ENCODE measurements around the gene PDCL2. TPM values are rescaled to one million over a fixed set of nuclear protein-coding genes. Genes with fewer than 3 reads are reported as not detected.

The PDCL2 gene
- polyA plus RNA-seq, 3 donors: not detected

DNA sequence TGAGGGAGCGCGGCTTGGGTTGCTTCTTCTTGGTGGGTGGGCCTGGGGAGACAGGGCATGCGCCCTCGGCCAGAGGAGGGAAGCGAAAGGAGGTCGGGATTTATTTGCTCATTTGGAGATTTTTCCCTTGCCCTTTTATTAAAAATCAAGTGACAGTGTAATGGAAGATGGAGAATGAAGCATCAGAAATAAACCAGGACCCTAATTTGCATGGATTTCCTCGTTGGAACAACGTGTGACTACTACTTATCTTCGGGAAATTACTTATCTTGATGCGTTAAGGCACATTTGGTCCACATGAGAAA, 44.6 kb downstream of the PDCL2 start:
- TF ChIP-seq, protein P1, sequence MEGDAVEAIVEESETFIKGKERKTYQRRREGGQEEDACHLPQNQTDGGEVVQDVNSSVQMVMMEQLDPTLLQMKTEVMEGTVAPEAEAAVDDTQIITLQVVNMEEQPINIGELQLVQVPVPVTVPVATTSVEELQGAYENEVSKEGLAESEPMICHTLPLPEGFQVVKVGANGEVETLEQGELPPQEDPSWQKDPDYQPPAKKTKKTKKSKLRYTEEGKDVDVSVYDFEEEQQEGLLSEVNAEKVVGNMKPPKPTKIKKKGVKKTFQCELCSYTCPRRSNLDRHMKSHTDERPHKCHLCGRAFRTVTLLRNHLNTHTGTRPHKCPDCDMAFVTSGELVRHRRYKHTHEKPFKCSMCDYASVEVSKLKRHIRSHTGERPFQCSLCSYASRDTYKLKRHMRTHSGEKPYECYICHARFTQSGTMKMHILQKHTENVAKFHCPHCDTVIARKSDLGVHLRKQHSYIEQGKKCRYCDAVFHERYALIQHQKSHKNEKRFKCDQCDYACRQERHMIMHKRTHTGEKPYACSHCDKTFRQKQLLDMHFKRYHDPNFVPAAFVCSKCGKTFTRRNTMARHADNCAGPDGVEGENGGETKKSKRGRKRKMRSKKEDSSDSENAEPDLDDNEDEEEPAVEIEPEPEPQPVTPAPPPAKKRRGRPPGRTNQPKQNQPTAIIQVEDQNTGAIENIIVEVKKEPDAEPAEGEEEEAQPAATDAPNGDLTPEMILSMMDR (IDR thresholded peaks at IDR 0.05): no peak
- H3K27me3 ChIP-seq (ENCODE audit: control insufficient read depth in 2 of 2, insufficient read depth in 2 of 2, low read length in 2 of 2): peaks cover 3 to 9% of the 10 kb centered on the region in 2 donors
- intact Hi-C loops (cut with micrococcal nuclease): loop anchor here (5.0 kb wide), 2 partner anchors 150 to 305 kb away; partner anchors contain the start of genes EXOC1 (in 2 of the 2) and TMEM165 (in 2 of the 2)
- peaks cover 12% of the 10 kb centered on the region for H4K20me1 ChIP-seq (ENCODE audit: insufficient read depth, low read length)
- H3K4me1 Mint-ChIP-seq: peaks cover 17% of the 10 kb centered on the region
- peaks cover 8 to 25% (median 22%) of the 10 kb centered on the region in 3 donors for H3K27me3 Mint-ChIP-seq (ENCODE audit: low read depth in 3 of 3)
- peaks cover 4 to 8% (median 6%) of the 10 kb centered on the region in 7 donors for H3K9me3 Mint-ChIP-seq
- H3K4me2 ChIP-seq (replicated peaks; ENCODE audit: extremely low read depth, low read length, poor library complexity, severe bottlenecking): peak overlapping the region; percentile 91
- peak overlapping the region; percentile 82 for H3K9ac ChIP-seq (ENCODE audit: insufficient read depth, low read length, poor library complexity, severe bottlenecking)
- DNase-seq: no peak
- peak overlapping the region; percentile 98 for H2AFZ ChIP-seq (ENCODE audit: insufficient read depth, low read depth, low read length, poor library complexity, severe bottlenecking)
- peak overlapping the region; percentile 70 to 83 for H3K27ac ChIP-seq (ENCODE audit: low read depth in 1 of 2, low read length in 2 of 2)
- H3K4me3 ChIP-seq (replicated peaks in 1 of 3; ENCODE audit: low read depth in 2 of 3, low read length in 3 of 3): peak overlapping the region; percentile 48 to 96 (median 86)
- peaks cover 37% of the 10 kb centered on the region for H3K79me2 ChIP-seq (ENCODE audit: insufficient read depth, low read length)
- H3K4me1 ChIP-seq (ENCODE audit: control insufficient read depth in 1 of 2, insufficient read depth in 2 of 2, low read length in 2 of 2): peaks cover 14 to 18% of the 10 kb centered on the region in 2 donors
- H3K4me3 Mint-ChIP-seq: peak overlapping the region; percentile 85 to 91
- no peaks in the 10 kb centered on the region for H3K36me3 ChIP-seq (replicated peaks in 1 of 2; ENCODE audit: control insufficient read depth in 1 of 2, insufficient read depth in 2 of 2, low read length in 2 of 2)
- WGBS (ENCODE audit: insufficient coverage): 0% methylated on average over 3 of the region's 10 CpGs
- peaks cover 0 to 3% of the 10 kb centered on the region in 2 donors for H3K36me3 Mint-ChIP-seq
- peak overlapping the region in 6 of 7 donors; percentile 26 to 93 (median 86) for H3K27ac Mint-ChIP-seq
- H3K9me3 ChIP-seq (replicated peaks in 1 of 2; ENCODE audit: control insufficient read depth in 1 of 2, insufficient read depth in 1 of 2, low read length in 2 of 2): no peaks in the 10 kb centered on the region

DNA sequence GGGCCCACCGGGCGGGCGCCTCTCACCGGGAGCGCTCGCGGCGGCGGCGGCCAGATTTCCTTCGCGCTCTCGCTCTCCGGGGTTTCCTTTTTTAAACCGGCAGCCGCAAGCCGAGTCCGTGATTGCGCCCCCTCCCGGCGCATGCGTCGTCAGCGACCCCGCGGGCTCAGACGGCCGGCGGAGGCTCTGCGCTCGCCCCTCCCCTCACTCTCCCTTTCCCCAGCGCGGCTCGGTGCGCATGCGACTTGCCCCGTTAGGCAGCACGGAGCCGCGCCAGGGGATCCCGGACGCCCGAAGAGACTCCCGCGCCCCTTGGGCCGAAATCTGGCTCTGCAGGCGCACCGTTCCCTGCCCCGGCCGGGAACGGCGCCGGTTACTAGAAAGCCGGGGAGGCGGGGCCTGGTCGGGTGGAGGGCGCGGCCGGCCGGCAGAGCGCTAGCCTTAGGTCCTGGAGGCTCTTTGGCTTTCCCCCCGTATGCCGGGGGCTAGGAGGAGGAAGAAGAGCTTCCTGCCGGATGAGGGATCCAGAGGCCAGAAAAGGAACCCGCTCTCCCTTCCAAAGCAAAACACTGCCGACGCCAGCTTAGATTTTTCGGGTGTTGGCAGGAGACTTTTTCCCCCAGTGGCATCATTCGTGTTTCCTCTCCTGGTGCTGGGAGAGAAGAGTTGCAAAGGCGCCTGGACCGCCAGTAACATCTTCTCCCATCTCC, 45.1 kb downstream of the PDCL2 start, which contains the start of gene CLOCK:
Gene CLOCK, minus strand, starts transcription at position 154 of the 710 bp plus-strand sequence. CDS start 64,124 bp downstream, outside the sequence.
- DNase-seq: peak; percentile 67 to 77 (median 74)
- Histone ChIP-seq H3K9ac (ENCODE audit: insufficient read depth, low read length, poor library complexity, severe bottlenecking) (peak within 1 kb of the TSS; percentile 82), H3K79me2 (ENCODE audit: insufficient read depth, low read length) (peaks cover 39% of the 10 kb centered on the region), H4K20me1 (ENCODE audit: insufficient read depth, low read length) (peaks cover 13% of the 10 kb centered on the region), H3K27ac (ENCODE audit: low read depth in 1 of 2, low read length in 2 of 2) (peak within 1 kb of the TSS; percentile 70 to 83), H3K4me1 (ENCODE audit: control insufficient read depth in 1 of 2, insufficient read depth in 2 of 2, low read length in 2 of 2) (peaks cover 14 to 18% of the 10 kb centered on the region in 2 donors), H3K27me3 (ENCODE audit: control insufficient read depth in 2 of 2, insufficient read depth in 2 of 2, low read length in 2 of 2) (peaks cover 3 to 9% of the 10 kb centered on the region in 2 donors), H3K9me3 (replicated peaks in 1 of 2; ENCODE audit: control insufficient read depth in 1 of 2, insufficient read depth in 1 of 2, low read length in 2 of 2) (no peaks in the 10 kb centered on the region), H3K4me2 (replicated peaks; ENCODE audit: extremely low read depth, low read length, poor library complexity, severe bottlenecking) (peak within 1 kb of the TSS; percentile 91), H3K36me3 (replicated peaks in 1 of 2; ENCODE audit: control insufficient read depth in 1 of 2, insufficient read depth in 2 of 2, low read length in 2 of 2) (no peaks in the 10 kb centered on the region), H2AFZ (ENCODE audit: insufficient read depth, low read depth, low read length, poor library complexity, severe bottlenecking) (peak within 1 kb of the TSS; percentile 98), H3K4me3 (replicated peaks in 1 of 3; ENCODE audit: low read depth in 2 of 3, low read length in 3 of 3) (peak within 1 kb of the TSS; percentile 48 to 96 (median 86))
- Mint-ChIP-seq H3K9me3 (peaks cover 1 to 4% (median 3%) of the 10 kb centered on the region in 7 donors), H3K4me3 (peak within 1 kb of the TSS; percentile 87 to 91), H3K27ac (peak within 1 kb of the TSS; percentile 82 to 94 (median 90)), H3K4me1 (peaks cover 17% of the 10 kb centered on the region), H3K36me3 (peaks cover 0 to 4% of the 10 kb centered on the region in 2 donors), H3K27me3 (ENCODE audit: low read depth in 3 of 3) (peaks cover 8 to 25% (median 20%) of the 10 kb centered on the region in 3 donors)
- intact Hi-C loops (cut with micrococcal nuclease): loop anchor here (5.0 kb wide), 2 partner anchors 150 to 305 kb away; partner anchors contain the start of genes EXOC1 (in 2 of the 2) and TMEM165 (in 2 of the 2)
- TF ChIP-seq, protein P1 (IDR thresholded peaks at IDR 0.05): peak; percentile 53
- under 1% methylated on average over 56 of the region's 71 CpGs for WGBS (ENCODE audit: insufficient coverage)

Measured in CD14-positive monocyte (primary cell).